Erythroblast (primary cell): ENCODE measurements around the gene ODR4.
"Not testable (repeated sequence)": the region's sequence is repeated elsewhere in the genome, so short reads cannot be mapped to it uniquely, and the experiment has no call there.

Experiments used
- GATA1 ChIP-seq: IDR thresholded peaks from 2 replicates; pipeline ENCODE4 v1.6.1; 2011; ENCODE audit warnings: low read depth, mild to moderate bottlenecking, control low read depth, low read length, moderate library complexity
- POLR2A ChIP-seq: IDR thresholded peaks from 2 replicates; pipeline ENCODE4 v1.6.1; 2011; ENCODE audit warnings: mild to moderate bottlenecking, low read length

DNA sequence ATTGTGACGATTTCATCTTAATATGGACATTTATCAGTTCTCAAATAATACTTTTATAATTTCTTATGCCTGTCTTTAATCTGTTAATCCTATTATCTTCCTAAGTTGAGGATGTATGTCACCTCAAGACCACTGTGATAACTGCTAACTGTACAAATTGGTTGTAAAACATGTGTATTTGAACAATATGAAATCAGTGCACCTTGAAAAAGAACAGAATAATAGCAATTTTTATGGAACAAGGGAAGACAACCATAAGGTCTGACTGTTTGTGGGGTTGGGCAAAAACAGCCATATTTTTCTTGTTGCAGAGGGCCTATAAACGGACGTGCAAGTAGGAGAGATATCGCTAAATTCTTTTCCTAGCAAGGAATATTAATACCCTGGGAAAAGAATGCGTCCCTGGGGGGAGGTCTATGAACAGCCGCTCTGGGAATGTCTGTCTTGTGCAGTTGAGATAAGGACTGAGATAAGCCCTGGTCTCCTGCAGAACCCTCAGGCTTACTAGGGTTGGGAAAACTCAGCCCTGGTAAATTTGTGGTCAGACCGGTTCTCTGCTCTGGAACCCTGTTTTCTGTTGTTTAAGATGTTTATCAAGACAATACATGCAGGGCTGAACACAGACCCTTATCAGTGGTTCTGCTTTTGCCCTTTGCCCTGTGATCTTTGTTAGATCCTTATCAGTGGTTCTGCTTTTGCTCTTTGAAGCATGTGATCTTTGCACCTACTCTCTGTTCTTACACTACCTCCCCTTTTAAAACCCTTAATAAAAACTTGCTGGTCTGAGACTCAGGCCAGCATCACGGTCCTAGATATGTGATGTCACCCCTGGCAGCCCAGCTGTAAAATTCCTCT lies 27.6 kb upstream of the ODR4 start:
- not testable (repeated sequence) for TF ChIP-seq POLR2A, GATA1
